WERI-Rb-1 (cell line): ENCODE data around the gene DCAKD.

Source experiments
- DNase-seq: peaks from one replicate; pipeline ENCODE4 v3.0.0-alpha.2; 2020
- H3K27ac ChIP-seq: fragments of 250-450 bp; sonication (Bioruptor Pico); 2 replicates; pipeline ENCODE4 v1.5.1; 2020; ENCODE audit warnings: mild to moderate bottlenecking, moderate library complexity
- H3K27me3 ChIP-seq: fragments of 250-450 bp; sonication (Bioruptor Pico); 2 replicates; pipeline ENCODE4 v1.5.1; 2021; ENCODE audit warnings: mild to moderate bottlenecking, low read depth, moderate library complexity; ENCODE audit not compliant: insufficient read depth, severe bottlenecking
- H3K36me3 ChIP-seq: fragments of 250-450 bp; sonication (Bioruptor Pico); 2 replicates; pipeline ENCODE4 v1.5.1; 2020; ENCODE audit warnings: mild to moderate bottlenecking, moderate library complexity
- H3K4me3 ChIP-seq: 2 replicates; pipeline ENCODE4 v1.5.1; 2011; ENCODE audit warnings: low read depth, mild to moderate bottlenecking, control low read depth, low read length
- H3K9me3 ChIP-seq: fragments of 250-450 bp; sonication (Bioruptor Pico); 2 replicates; pipeline ENCODE4 v1.5.1; 2021; ENCODE audit warnings: mild to moderate bottlenecking, moderate library complexity; ENCODE audit not compliant: severe bottlenecking
- TF ChIP-seq, protein P1 (sequence below): IDR thresholded peaks from 2 replicates; pipeline ENCODE4 v1.5.1; 2011; ENCODE audit warnings: low read depth, mild to moderate bottlenecking, control low read depth, inconsistent platforms, low read length

The DCAKD gene

DNA sequence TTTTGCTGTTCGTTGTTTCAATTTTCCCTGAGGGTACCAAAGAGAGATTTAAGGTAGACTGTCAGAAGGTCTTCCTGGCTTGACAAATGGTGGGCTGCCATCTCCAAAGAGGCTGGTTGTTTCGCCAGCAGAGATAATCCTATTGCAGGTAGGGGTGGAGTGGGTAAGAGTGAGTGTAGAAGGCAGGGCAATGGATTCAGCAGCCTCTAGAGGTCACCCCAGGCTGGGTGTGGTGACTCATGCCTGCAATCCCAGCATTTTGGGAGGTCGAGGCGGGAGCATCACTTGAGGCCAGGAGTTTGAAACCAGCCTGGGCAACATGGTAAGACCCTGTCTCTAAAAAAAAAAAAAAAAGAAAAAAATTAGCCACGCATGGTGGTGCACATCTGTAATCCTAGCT lies 34.6 kb downstream of the DCAKD start:
- H3K27ac ChIP-seq: no peak overlapping the region
- peak; percentile 79 for DNase-seq
- H3K4me3 ChIP-seq: no peak overlapping the region
- TF ChIP-seq, protein P1, sequence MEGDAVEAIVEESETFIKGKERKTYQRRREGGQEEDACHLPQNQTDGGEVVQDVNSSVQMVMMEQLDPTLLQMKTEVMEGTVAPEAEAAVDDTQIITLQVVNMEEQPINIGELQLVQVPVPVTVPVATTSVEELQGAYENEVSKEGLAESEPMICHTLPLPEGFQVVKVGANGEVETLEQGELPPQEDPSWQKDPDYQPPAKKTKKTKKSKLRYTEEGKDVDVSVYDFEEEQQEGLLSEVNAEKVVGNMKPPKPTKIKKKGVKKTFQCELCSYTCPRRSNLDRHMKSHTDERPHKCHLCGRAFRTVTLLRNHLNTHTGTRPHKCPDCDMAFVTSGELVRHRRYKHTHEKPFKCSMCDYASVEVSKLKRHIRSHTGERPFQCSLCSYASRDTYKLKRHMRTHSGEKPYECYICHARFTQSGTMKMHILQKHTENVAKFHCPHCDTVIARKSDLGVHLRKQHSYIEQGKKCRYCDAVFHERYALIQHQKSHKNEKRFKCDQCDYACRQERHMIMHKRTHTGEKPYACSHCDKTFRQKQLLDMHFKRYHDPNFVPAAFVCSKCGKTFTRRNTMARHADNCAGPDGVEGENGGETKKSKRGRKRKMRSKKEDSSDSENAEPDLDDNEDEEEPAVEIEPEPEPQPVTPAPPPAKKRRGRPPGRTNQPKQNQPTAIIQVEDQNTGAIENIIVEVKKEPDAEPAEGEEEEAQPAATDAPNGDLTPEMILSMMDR: peak; percentile 85
- no peaks in the 10 kb centered on the region for H3K36me3 ChIP-seq
- no peaks in the 10 kb centered on the region for H3K27me3 ChIP-seq
- H3K9me3 ChIP-seq: no peaks in the 10 kb centered on the region

DNA sequence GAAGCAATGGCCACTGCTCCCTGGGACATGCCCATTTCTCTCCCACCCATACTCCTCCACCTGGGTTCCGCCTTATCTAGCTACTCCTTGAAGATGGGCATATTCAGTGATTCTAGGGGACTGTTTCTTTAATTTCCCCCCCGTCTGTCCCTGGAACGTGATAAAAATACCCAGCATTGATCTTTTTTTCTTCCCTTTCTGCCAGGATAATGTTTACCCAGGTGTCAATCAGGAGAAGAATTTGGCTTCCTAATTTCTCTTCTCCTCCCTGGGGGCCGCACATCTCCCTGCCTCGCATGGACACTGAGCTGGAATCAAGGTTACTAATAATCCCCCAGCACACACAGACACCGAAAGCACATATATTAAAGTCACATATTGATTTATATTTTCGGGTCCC lies 35.2 kb downstream of the DCAKD start:
- H3K4me3 ChIP-seq: no peak overlapping the region
- H3K27ac ChIP-seq: no peak overlapping the region
- no peak for DNase-seq
- TF ChIP-seq, protein P1: no peak
- H3K9me3 ChIP-seq: no peaks in the 10 kb centered on the region
- H3K27me3 ChIP-seq: no peaks in the 10 kb centered on the region
- no peaks in the 10 kb centered on the region for H3K36me3 ChIP-seq

DNA sequence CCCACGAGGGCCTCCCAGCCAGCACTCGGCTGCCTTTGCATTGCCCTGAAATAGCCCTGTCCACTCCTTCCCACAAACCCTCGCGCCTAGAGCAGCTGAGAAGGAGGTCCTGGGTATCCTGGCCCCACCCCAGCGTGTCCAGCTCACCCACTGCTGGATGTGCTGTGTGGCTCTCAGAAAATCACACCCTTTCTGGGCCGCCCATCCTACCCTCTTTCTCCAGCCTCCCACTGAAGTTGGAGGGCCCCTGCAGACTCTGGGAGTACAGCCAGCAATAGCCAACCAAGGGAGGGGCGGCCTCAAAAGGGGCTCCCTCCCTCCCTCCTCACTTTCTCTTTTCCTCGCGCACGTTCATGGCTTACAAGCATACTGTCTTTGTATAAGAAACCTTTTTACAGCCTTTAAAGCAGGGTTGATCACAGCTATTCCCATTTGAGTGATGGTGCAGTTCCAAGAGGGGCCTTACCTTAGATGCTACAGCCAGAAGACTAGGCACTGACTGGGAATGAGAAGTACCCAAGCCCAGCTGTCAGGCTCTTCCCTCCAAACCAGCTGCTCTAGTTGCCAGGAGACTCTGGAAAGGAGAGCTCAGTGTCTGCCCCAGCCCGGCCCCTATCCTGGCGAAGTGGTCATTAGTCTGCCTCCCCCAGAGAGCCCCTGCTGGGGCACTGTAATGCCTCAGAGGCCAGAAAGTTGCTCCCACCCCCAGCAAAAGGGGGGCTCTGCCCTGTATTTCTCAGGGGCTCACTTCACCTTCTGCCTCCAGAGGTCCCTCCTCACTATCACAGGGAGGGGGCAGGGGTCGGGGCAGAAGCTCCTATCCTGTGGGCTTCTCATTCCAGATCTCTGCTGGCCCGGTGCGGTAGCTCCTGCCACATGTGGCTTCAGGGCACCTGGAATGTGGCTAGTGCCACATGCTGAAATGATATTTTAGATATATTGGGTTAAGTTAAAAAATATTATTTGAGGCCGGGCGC lies 38.1 kb downstream of the DCAKD start:
- Histone ChIP-seq H3K4me3 (no peak overlapping the region), H3K27ac (0 out of 2 replicates have a peak overlapping the region, but pooled peaks have one; percentile 10), H3K9me3 (no peaks in the 10 kb centered on the region), H3K36me3 (no peaks in the 10 kb centered on the region), H3K27me3 (no peaks in the 10 kb centered on the region)
- DNase-seq: peak; percentile 39
- TF ChIP-seq, protein P1: no peak

DNA sequence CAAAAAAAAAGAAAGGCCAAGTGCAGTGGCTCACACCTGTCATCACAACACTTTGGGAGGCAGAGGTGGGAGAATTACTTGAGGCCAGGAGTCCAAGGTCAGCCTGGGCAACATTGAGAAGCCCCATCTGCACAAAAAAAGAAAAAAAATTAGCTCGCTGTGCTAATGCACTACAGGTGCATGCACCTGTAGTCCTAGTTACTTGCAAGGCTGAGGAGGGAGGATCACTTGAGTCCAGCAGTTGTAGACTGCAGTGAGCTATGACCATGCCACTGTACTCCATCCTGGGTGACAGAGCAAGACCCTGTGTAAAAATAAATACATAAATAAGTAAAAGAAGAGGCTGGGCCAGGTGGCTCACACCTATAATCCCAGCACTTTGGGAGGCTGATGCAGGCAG lies 39.7 kb downstream of the DCAKD start:
- no peaks in the 10 kb centered on the region for H3K36me3 ChIP-seq

DNA sequence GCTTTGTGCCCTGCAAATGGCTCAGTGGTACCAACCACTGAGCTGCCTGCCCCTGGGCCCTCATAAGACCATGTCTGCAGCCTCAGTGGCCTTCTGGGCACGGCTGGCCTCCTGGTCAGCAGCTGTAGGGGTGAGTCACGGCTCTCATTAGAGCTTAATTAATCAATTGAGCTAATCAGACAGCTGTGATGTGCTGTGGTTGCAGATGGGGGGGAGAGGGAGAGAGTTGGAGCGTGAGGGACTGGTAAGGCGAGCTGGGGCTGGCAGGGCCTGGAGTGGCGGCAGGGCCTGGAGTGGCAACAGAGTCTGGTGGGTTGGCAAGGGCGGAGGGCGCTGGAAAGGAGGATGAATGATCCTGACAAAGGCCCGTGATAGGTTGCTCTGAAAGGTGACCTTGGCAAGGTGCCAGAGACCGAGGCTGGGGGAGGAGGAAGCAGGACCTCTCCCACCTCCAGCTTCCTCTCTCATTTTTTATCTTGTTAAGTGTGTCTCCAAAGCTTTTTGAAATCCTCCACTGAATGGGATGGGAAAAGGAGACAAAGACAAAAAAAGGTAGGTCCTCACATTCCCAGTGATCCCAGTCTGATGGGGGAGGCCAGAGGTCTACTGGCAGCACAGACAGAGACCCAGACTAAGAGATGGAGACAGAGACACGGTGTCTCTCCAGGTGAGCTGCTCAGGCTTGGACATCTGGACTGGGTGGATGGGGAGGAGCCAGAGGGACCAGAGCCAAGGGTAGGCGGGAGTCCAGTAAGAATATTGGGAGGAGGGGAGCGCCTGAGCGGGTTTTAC lies 41.6 kb downstream of the DCAKD start:
- H3K27ac ChIP-seq: no peak overlapping the region
- no peak overlapping the region for H3K4me3 ChIP-seq
- DNase-seq: no peak
- TF ChIP-seq, protein P1: no peak
- no peaks in the 10 kb centered on the region for H3K36me3 ChIP-seq
- H3K27me3 ChIP-seq: no peaks in the 10 kb centered on the region
- H3K9me3 ChIP-seq: no peaks in the 10 kb centered on the region

More for the DNA sequence above, 39.7 kb downstream of the DCAKD start:
- no peaks in the 10 kb centered on the region for H3K9me3 ChIP-seq
- H3K27ac ChIP-seq: no peak overlapping the region
- TF ChIP-seq, protein P1: no peak
- H3K4me3 ChIP-seq: no peak overlapping the region
- DNase-seq: no peak
- H3K27me3 ChIP-seq: no peaks in the 10 kb centered on the region
